C4-2B (cell line): Measurements from ENCODE around the gene FBL.

Experiments used
- H3K27ac ChIP-seq: fragments of 450-650 bp; 2 replicates; pipeline ENCODE4 v1.5.1; 2017
- CTCF ChIP-seq: fragments of 450-650 bp; conservative IDR thresholded peaks from 2 replicates; pipeline ENCODE4 v1.5.1; 2017; ENCODE audit warnings: mild to moderate bottlenecking
- ZFX ChIP-seq: fragments of 450-650 bp; IDR thresholded peaks from 2 replicates; pipeline ENCODE4 v1.6.1; 2017

The FBL gene

DNA sequence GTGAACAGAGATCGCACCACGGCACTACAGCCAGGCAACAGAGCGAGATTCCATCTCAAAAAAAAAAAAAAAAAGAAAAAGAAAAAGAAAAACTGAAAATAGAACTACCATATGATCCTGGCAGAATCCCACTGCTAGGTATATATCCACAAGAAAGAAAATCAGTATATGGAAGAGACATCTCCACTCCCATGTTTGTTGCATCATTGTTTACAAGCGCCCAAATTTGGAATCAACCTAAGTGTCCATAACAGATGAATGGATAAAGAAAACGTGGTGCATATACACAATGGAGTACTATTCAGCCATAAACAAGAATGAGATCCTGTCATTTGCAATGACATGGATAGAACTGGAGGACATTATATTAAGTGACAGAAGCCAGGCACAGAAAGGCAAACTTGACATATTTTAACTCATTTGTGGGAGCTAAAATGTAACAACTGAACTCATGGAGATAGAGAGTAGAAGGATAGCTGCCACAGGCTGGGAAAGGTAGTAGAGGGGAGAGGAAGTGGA lies 38.3 kb downstream of the FBL start:
- TF ChIP-seq ZFX (no peak), CTCF (no peak)
- no peak overlapping the region for H3K27ac ChIP-seq

DNA sequence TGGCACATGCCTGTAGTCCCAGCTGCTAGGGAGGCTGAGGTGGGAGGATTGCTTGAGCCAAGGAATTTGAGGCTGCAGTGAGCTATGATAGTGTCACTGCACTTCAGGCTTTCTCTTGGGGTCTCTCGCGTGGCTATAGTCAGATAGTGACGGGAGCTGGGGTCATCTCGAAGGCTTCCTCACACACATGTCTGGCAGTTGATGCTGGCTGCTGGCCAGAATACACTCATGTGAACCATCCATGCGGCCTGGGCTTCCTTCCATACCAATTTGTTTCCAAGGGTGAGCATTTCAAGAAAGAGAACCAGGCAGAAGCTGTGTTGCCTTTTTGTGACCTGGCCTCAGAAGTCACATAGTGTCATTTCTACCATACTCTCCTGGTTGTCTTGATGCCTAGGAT lies 41.1 kb downstream of the FBL start:
- H3K27ac ChIP-seq, result no peak overlapping the region
- TF ChIP-seq ZFX (no peak), CTCF (no peak)

DNA sequence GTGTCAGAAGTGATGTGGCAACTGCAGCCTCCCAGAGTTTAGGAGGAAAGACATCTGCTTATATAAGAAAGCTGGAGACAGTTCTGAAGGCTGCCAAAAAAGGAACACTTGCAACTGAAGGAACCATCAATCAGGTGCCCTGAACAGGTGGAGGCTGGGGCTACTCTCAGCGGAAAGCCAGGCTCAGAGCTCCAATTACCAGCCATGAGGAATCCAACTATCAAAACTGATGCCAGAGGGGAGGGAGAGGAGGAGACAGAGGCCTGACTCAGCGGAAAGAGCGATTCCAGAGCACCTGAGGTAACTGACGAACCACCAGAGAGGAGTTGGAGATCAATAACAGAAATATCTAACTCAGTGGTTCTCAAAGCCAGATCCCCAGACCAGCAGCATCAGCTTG lies 43.2 kb downstream of the FBL start:
- H3K27ac ChIP-seq, result no peak overlapping the region
- TF ChIP-seq CTCF, result no peak
- TF ChIP-seq ZFX, result no peak

DNA sequence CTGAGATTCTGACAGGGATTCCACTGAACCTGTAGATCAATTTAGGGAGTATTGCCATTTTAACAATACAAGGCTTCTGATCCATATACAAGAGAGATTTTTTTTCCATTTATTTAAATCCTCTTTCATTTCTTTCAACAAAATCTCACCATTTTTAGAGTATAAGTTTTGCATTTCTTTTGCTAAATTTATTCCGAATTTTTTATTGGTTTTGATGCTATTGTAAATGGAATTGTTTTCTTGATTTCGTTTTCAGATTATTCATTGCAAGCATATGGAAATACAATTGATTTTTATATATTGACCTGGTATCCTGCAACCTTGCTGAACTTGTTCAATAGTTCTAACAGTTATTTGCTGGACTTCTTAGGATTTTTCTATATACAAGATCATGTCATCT lies 49.1 kb downstream of the FBL start:
- TF ChIP-seq ZFX (no peak), CTCF (no peak)
- H3K27ac ChIP-seq, result no peak overlapping the region

DNA sequence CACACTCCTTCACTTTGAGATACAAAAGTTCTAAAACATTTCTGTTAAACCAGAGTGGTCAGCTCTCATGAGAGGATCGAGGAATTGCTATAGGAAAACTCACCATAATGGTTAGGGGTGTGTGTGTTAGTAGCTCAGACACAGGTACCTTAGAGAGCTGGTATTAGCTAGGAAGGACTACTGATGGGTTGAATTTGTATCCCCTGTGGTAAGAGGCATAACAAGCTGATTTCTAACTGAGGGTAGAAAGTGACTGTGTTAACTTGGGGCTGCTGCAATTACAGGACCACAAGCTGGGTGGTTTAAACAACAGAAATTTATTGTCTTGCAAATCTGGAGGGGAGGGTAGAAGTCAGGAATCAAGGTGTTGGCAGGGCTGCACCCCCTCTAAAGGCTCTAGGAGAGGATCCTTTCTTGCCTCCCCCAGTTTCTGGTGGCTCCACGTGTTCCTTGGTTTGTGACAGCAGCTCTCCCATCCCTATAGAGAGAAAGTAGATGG lies 50.1 kb downstream of the FBL start:
- TF ChIP-seq CTCF (no peak), ZFX (no peak)
- no peak overlapping the region for H3K27ac ChIP-seq

GRCh38 chr19:39795001-39795400 lies 51.2 kb downstream of the FBL start:
- TF ChIP-seq ZFX (no peak), CTCF (no peak)
- H3K27ac ChIP-seq, result no peak overlapping the region

DNA sequence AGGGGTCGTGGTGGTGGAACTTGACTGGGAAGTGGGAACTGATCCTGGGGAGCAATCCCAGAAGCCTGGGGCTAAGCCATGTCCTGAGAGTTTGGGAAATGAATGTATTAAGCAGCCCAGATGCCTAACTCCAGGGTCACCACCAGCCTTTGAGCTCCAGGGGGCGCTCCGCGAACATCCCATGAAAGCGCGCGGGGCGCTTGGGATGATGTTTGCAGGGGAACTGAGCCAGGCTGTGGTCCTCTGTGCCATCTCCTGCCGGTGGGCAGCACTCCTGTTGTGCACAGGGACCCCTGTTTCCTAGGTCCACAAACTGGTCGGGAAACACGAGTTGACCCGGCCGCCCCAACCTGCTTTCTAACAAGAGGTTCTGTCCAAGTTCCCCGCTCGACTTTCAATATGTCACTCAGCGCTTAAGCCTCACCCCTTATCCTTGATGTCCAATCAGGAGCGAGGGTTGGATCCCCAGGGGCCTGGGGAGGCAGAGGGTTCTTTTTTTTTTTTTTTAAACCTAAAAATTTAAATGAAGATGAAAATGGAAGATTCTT lies 53.1 kb downstream of the FBL start:
- TF ChIP-seq CTCF, result peak; percentile 97
- TF ChIP-seq ZFX, result no peak
- H3K27ac ChIP-seq, result no peak overlapping the region
